ENCODE data around the gene ICA1. TPM values are rescaled to one million over a fixed set of nuclear protein-coding genes. Genes with fewer than 3 reads are reported as not detected.

The ICA1 gene
- total RNA-seq, 1 experiment from 2014 or later: 3.2 TPM

GRCh38 chr7:8291397-8292141 lies 29.6 kb upstream of the ICA1 start:
- Histone ChIP-seq H2AFZ (ENCODE audit: low read length) (no peak overlapping the region), H3F3A (ENCODE audit: low read length, unreplicated experiment) (no peaks in the 10 kb centered on the region), H3K79me2 (ENCODE audit: low read length) (no peaks in the 10 kb centered on the region), H3K4me3 (ENCODE audit: low read length) (no peak overlapping the region), H3K9me2 (replicated peaks; ENCODE audit: low read length) (no peaks in the 10 kb centered on the region), H3K27me3 (ENCODE audit: low read length) (no peaks in the 10 kb centered on the region), H4K20me1 (ENCODE audit: low read length) (no peaks in the 10 kb centered on the region), H3K27ac (ENCODE audit: low read length) (no peak overlapping the region), H3K9me3 (ENCODE audit: low read length) (no peaks in the 10 kb centered on the region), H3K36me3 (ENCODE audit: low read depth, low read length) (no peaks in the 10 kb centered on the region), H3K4me1 (ENCODE audit: insufficient read depth, low read length) (no peaks in the 10 kb centered on the region), H3K9ac (ENCODE audit: low read length) (no peak overlapping the region), H3K4me2 (ENCODE audit: low read length) (no peak overlapping the region)
- no TSS peak for BruUV-seq (replicated peaks)
- ChIA-PET CTCF (interaction anchor here (0.6 kb wide), 2 partner anchors 27 to 657 kb away, joined by 3 to 4 read pairs; no protein-coding TSS in a partner anchor), POLR2A (ENCODE audit: unreplicated experiment) (no interaction called here)
- no peak for DNase-seq
- TF ChIP-seq EZH2phosphoT487 (IDR thresholded peaks at IDR 0.05; ENCODE audit: borderline replicate concordance, low read length) (no peak), CTCF (conservative IDR thresholded peaks at IDR 0.05; ENCODE audit: low read depth, low read length) (no peak)
- no peak for ATAC-seq
- intact Hi-C loops (cut with micrococcal nuclease): loop anchor here (10.0 kb wide), 3 partner anchors 527 to 867 kb away; no protein-coding TSS in a partner anchor

DNA sequence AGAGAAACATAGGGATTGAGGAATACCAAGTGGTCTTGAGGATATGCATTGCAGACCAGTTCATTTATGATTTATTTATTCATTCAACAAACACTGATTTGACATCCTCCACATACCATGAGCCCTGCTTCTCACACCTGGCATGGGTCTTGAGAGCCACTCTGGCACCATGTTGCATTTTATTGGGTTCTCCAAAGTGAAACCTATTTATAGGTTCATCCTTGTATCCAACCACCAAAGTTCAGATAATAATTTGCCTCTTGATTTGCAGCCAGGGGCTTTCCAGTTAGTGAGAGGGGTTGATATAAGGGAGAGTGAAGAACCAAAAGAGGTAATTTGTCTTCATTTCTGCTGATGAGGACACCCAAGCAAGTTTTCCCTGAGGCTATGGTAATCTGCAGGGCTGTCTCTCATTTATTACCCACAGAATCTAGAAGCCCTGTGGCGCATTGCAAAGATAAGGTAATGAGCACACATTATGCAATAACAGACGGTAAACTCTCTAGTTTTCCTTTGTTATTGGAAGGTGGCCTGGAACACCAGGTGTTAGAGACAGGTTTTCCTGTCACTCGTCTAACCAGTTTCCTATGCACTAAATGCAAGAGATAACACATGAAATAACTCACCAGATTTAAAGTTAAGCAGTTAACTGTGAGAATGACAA lies 28.8 kb upstream of the ICA1 start:
- no peaks in the 10 kb centered on the region for H3K27me3 ChIP-seq (ENCODE audit: low read length)
- BruUV-seq (replicated peaks): no TSS peak
- ATAC-seq (no peak), DNase-seq (peak; percentile 18)
- H3K4me1 ChIP-seq (ENCODE audit: insufficient read depth, low read length): no peaks in the 10 kb centered on the region
- POLR2A ChIA-PET (ENCODE audit: unreplicated experiment): no interaction called here
- intact Hi-C loops (cut with micrococcal nuclease): loop anchor here (10.0 kb wide), 3 partner anchors 526 to 866 kb away; no protein-coding TSS in a partner anchor
- no peaks in the 10 kb centered on the region for H3K9me3 ChIP-seq (ENCODE audit: low read length)
- H3K36me3 ChIP-seq (ENCODE audit: low read depth, low read length): no peaks in the 10 kb centered on the region
- no peak overlapping the region for H2AFZ ChIP-seq (ENCODE audit: low read length)
- no peak overlapping the region for H3K27ac ChIP-seq (ENCODE audit: low read length)
- CTCF ChIA-PET: no interaction called here
- no peak for TF ChIP-seq EZH2 (IDR thresholded peaks at IDR 0.05; ENCODE audit: low read length, unreplicated experiment)
- TF ChIP-seq CTCF (conservative IDR thresholded peaks at IDR 0.05; ENCODE audit: low read depth, low read length): no peak
- TF ChIP-seq EZH2phosphoT487 (IDR thresholded peaks at IDR 0.05; ENCODE audit: borderline replicate concordance, low read length): no peak
- no peaks in the 10 kb centered on the region for H4K20me1 ChIP-seq (ENCODE audit: low read length)
- H3K4me3 ChIP-seq (ENCODE audit: low read length): no peak overlapping the region
- no peaks in the 10 kb centered on the region for H3F3A ChIP-seq (ENCODE audit: low read length, unreplicated experiment)
- no peaks in the 10 kb centered on the region for H3K79me2 ChIP-seq (ENCODE audit: low read length)
- no peaks in the 10 kb centered on the region for H3K9me2 ChIP-seq (replicated peaks; ENCODE audit: low read length)
- no peak overlapping the region for H3K4me2 ChIP-seq (ENCODE audit: low read length)
- H3K9ac ChIP-seq (ENCODE audit: low read length): no peak overlapping the region

GRCh38 chr7:8286118-8286517 lies 24.2 kb upstream of the ICA1 start:
- Histone ChIP-seq H3K4me2 (ENCODE audit: low read length) (no peak overlapping the region), H2AFZ (ENCODE audit: low read length) (no peak overlapping the region), H3K4me3 (ENCODE audit: low read length) (no peak overlapping the region), H3K9me3 (ENCODE audit: low read length) (no peaks in the 10 kb centered on the region), H3F3A (ENCODE audit: low read length, unreplicated experiment) (no peaks in the 10 kb centered on the region), H3K9me2 (replicated peaks; ENCODE audit: low read length) (no peaks in the 10 kb centered on the region), H3K27me3 (ENCODE audit: low read length) (no peaks in the 10 kb centered on the region), H3K27ac (ENCODE audit: low read length) (no peak overlapping the region), H3K4me1 (ENCODE audit: insufficient read depth, low read length) (no peaks in the 10 kb centered on the region), H4K20me1 (ENCODE audit: low read length) (no peaks in the 10 kb centered on the region), H3K79me2 (ENCODE audit: low read length) (no peaks in the 10 kb centered on the region), H3K9ac (ENCODE audit: low read length) (no peak overlapping the region), H3K36me3 (ENCODE audit: low read depth, low read length) (no peaks in the 10 kb centered on the region)
- ATAC-seq (no peak), DNase-seq (no peak)
- TF ChIP-seq EZH2 (IDR thresholded peaks at IDR 0.05; ENCODE audit: low read length, unreplicated experiment) (no peak), EZH2phosphoT487 (IDR thresholded peaks at IDR 0.05; ENCODE audit: borderline replicate concordance, low read length) (no peak), CTCF (conservative IDR thresholded peaks at IDR 0.05; ENCODE audit: low read depth, low read length) (no peak)
- ChIA-PET POLR2A (ENCODE audit: unreplicated experiment) (no interaction called here), CTCF (no interaction called here)
- BruUV-seq (replicated peaks): no TSS peak
- intact Hi-C loops (cut with micrococcal nuclease): no loop called here

Measured in PC-3 (cell line).